Stimulated activated CD4-positive, alpha-beta T cell treated with anti-CD3 and anti-CD28 coated beads, Interleukin-12 subunit alpha, Interleukin-12 subunit beta, amount 100 ng/mL, for 48 hours (primary cell): ENCODE measurements around the gene CFAP97D2.
"Not testable (repeated sequence)": the region's sequence is repeated elsewhere in the genome, so short reads cannot be mapped to it uniquely, and the experiment has no call there.

Experiments
- DNase-seq, 3 donors: peaks; one replicate each; pipeline ENCODE4 v3.0.0-alpha.2; 2020; ENCODE audit warnings: low read depth in 2 of 3, low spot score in 1 of 3

Gene CFAP97D2

DNA sequence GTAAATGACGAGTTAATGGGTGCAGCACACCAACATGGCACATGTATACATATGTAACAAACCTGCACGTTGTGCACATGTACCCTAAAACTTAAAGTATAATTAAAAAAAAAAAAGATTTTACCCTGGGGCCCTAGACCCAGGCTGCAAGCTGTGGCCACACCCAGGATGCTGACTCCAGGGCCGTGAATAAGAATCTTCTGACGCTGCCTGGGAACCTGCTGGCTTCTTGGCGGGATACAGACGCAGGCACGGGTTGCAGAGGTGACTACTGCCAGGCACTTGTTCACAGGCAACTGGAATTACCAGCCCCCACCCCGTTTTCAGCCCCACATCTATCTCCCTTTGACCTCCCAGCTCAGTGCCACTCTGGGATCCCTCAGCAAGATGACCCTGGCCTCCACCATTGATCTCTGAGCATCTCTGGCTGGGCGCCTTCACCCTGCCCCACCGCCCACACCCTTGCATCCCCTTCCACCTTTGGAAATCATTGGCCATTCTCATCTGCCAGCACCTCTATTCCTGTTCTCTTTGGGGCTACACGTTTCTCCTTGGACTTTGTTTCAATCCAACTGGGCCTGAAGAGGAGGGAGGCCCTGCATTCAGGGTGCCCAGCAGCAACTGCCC lies 21.1 kb upstream of the CFAP97D2 start:
- no peak for DNase-seq

DNA sequence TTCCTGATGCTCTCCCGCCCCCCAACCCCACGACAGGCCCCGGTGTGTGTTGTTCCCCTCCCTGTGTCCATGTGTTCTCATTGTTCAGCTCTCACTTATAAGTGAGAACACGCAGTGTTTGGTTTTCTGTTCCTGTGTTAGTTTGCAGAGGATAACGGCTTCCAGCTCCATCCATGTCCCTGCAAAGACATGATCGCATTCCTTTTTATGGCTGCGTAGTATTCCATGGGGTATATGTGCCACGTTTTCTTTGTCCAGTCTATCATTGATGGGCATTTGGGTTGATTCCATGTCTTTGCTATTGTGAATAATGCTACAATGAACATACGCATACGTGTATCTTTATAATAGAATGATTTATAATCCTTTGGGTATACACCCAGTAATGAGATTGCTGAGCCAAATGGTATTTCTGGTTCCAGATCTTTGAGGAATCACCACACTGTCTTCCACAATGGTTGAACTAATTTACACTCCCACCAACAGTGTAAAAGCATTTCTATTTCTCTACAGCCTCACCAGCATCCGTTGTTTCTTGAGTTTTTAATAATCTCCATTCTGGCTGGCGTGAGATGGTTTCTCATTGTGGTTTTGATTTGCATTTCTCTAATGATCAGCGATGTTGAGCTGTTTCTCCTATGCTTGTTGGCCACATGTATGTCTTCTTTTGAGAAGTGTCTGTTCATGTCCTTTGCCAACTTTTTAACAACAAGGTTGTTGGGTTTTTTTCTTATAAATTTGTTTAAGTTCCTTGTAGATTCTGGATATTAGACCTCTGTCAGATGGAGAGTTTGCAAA lies 20.0 kb upstream of the CFAP97D2 start:
- DNase-seq = not testable (repeated sequence)

DNA sequence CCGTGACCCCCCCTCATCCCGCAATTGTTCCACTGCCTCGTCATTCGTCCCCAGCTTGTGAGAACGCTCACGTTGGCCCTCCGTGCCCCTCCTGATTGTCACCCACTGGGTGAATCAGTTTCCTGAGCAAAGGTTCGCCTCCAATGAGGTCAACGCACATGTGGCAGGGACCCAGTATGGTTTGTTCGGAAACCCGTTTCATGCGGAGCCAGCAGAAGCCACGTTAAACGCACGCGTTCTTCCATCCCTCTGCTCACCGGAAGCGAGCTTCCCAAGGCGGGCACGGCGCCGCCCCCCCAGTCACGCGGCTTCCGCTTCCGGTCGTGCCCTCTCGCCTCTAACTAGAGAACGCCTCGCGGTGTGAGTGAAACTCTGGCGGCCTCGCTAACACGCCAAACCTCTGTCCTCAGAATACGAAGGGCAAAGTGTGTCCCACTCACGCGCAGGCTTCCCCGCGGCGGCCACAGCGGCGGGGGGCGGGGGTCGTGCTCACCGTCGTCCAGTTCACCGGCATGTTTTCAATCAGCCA lies 18.0 kb upstream of the CFAP97D2 start:
- no peak for DNase-seq

DNA sequence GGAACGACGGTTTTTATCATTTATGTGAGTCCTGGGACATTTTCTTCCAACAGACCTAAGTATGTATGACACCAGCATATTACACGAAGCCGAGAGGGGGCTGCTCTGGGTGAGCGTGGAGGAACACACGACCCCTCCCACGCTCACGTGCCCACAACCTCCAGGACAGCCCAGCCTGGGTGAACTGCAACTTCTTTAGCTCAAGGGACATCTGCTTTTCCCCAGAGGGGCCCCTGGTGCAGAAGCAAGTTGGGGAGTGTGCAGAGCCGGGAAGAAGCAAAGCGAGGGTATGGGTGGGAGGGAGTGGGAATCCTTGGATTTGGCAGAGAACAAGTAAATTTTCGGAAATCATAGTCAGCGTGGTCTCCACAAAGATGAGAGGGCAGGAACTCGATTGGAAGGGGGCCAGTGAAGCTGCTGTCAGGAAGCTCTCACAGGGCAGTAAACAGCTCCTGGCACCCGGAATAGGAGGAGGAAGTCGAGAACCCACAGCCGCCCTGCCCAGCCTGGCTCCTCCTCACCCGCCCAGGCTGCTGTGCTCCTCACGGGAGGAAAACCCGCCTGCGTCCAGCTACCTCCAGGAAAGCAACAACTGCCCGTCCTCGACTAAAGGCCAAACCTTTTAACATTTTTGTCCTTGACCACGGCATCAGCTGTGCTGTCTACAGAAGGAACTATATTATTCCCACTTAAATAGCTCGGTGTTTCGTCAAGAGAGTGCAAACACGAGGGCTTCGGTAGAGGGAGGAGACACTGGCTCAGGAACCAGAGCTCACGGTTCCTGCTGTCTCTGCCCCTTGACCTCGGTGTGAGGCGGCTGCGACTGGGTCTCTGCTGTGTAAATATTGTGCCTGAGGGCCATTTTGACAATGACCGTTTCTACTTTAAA lies 17.2 kb upstream of the CFAP97D2 start:
- DNase-seq = no peak

DNA sequence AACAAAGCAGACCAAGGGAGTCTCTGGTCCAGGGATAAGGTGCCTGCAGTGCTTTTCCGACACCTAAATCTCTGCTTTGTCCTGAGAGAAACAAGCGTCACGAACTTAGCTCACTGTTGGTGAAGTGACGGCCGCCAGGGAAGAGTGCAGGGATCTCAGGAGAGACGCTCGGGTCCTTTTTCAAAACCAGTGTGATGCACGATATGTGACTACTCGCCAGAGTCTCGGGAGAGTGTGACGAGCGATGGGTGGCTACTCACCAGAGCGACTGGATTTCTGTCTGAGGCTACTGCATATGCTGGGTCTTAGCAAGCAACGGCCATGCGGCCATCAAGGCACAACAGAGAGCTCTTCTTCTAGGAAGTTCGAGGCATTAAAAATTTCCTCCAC lies 16.5 kb upstream of the CFAP97D2 start:
- no peak for DNase-seq

DNA sequence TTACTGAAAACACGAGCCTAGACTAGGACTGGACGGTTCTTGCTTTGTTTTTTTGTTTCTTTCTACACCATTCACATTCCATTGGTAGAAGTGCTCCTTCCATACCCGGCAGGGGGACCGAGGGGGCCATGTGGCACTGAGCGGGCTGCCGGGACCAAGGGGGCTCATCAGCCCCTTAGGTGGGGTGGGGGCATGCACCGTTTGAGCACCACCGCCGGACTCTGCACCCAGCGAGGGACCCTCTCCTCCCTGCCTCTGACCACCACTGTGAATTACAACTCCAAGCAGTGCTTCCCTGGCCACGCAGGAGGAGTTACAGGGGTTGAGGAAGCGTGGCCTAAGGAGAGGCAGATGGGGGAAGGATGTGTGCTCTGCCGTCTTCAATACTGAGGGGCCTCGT lies 15.0 kb upstream of the CFAP97D2 start:
- DNase-seq = no peak

DNA sequence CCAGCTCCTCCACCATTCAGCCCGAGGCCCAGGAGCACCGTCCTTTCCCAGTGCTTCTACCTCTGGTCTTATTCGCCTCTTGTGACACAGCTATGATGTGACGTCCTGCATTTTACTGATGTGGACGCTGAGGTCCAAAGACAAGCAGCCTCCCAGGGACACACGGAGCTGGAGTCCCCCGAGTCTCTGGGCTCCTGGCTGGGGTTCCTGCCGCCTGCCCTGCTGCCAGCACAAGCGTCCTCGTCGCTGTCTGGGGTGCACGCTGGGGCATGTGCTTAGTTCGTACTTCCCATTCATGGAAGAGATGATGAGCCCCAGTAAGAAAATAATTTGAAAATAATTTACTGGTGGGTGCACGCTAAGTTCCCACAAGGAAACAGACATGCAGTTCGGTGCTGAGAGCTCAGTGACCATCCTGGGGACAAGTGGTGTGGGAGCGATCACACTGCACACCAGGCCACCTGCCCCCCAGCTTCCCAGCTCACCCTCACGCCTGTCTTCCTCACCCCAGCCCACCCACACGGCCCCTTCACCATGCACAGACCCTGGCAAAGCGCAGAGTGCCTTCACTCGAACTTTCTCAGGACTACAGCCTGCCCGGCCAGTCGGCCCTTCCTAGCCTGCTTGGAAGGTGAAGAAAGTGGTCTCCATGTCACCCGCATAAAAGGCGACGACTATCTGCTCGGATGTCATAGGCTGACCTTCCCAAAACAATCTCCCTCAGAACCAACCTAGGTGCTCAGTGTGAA lies 14.2 kb upstream of the CFAP97D2 start:
- DNase-seq = no peak

DNA sequence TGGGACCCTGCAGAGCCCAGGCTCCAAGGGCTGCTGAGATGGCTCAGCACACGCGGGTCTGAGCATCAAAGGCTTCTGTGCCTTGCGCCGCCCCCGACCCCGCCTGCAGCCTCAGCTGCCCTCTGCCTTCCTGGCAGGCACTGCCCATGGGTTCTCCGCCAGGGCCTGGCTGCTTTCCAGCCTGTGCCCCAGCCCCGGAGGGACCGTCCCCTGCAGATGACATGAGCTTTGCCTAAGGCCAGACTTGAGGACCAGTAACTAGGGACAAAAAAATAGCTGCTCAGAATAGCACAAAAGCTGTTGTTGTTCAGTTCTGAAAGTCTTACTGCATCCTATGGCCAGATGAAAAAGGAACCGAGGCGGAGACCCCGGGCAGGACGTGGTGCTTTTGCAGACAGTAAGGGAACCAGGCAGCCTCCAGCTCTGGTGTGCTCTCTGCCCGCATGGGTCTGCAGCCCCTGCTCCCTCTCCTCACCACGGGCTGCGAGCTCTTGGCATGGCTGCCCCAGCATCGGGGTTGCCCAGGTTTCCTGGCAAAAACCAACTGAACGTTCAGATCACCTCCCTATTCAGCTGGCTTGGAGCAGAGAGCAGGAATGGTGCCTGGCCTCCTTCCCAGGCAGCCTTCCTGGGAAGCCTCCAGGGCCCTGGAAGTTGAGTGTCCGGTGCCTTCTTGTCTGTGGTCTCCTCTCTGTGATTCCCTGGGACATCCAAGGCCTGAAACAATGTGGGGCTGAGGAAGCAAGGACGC lies 12.5 kb upstream of the CFAP97D2 start:
- DNase-seq = no peak

DNA sequence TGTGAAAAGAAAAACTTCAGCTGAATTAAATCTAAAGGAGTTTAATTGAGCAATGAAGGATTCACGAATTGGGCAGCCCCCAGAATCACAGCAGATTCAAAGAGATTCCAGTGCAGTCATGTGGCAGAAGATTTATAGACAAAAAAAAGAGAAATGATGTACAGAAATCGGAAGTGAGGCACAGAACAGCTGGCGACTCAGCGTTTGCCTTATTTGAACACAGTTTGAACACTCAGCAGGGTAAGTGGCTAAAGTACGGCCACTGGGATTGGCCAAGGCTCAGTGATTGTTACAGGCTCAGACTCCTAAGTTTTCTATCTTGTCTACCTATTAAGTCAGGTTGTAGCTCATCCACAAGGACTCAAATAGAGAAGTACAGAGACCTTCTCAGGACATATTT lies 11.6 kb upstream of the CFAP97D2 start:
- DNase-seq = no peak

DNA sequence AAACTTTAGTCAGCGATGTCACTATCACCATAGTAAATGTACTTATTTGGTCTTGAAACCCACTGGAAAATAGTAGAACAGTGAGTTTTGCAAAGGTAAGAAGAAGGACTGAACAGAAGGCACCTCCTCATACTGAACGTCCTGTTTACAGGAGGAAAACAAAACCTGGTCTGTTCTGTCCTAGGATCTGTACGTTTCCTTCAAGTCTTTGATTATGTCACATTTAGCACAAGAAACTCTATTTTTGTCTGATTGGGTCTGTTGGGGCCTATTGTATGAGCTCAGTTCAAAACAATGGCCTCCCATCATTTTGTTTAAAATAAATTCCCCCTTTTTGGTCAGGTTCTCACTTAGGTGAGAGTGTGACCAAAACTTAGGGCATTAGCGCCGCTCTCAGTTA lies 11.2 kb upstream of the CFAP97D2 start:
- no peak for DNase-seq

DNA sequence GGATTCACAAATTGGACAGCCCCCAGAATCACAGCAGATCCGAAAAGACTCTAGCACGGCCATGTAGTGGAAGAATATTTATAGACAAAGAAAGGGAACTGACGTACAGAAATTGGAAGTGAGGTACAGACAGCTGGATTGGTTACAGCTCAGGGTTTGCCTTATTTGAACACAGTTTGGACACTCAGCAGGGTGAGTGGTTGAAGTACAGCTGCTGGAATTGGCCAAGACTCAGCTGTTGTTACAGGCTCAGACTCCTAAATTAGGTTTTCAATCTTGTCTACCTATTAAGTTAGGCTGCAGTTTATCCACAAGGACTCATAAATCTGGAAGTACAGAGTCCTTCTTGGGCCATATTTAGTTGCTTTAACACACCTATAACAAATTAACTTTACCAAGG lies 5.8 kb upstream of the CFAP97D2 start:
- DNase-seq = no peak

DNA sequence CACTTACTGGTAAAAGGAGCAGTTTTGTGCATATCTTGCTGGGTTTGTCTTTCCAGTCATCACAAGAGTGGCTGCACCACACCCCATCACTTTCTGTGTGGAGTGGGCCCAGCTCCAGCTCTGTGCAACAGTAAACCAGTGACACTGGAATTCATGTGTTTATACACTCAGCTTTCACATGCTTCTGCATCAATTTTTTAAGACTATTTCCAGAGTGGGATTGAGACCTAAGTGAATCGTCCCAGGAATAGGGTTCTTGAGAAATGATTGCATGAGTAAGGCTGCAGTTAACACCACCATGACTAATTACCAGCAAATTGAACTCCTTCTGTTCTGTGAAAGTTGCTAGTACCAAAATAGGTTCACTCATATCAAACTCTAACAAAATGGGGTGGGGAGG lies 5.3 kb upstream of the CFAP97D2 start:
- DNase-seq = no peak

DNA sequence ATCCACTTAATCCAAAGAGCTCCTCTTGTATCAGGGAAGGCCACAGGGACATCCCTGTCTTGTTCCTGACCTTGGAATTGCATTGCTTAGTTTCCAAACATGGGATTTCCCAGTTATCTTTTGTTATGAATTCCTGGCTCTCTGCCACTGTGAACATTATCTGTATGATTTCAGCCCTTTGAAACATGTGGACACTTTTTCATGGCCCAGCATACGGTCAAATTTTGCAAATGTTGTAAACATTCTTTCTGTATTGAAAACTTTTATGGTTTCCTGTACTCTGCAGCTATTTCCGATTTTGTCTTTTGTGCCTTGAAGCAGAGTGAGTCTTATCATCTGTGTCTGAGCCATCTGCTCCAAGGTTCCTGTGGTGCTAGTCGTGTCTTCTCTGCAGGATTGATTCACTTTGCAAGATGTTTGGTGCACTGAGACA lies 4.5 kb upstream of the CFAP97D2 start:
- no peak for DNase-seq

DNA sequence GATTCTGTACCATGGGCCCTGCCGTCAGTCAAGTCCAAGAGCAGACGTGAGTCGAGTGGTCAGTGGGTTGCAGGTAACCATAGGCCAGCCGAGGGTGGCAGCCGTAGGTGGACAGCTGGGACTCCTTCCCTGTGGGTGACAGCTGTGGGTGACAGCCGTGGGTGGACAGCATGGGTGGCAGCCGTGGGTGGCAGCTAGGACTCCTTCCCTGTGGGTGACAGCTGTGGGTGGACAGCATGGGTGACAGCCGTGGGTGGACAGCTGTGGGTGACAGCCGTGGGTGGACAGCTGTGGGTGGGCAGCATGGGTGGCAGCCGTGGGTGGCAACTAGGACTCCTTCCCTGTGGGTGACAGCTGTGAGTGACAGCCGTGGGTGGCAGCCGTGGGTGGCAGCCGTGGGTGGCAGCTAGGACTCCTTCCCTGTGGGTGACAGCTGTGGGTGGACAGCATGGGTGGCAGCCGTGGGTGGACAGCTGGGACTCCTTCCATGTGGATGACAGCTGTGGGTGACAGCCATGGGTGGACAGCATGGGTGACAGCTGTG lies 2.6 kb upstream of the CFAP97D2 start:
- not testable (repeated sequence) for DNase-seq

DNA sequence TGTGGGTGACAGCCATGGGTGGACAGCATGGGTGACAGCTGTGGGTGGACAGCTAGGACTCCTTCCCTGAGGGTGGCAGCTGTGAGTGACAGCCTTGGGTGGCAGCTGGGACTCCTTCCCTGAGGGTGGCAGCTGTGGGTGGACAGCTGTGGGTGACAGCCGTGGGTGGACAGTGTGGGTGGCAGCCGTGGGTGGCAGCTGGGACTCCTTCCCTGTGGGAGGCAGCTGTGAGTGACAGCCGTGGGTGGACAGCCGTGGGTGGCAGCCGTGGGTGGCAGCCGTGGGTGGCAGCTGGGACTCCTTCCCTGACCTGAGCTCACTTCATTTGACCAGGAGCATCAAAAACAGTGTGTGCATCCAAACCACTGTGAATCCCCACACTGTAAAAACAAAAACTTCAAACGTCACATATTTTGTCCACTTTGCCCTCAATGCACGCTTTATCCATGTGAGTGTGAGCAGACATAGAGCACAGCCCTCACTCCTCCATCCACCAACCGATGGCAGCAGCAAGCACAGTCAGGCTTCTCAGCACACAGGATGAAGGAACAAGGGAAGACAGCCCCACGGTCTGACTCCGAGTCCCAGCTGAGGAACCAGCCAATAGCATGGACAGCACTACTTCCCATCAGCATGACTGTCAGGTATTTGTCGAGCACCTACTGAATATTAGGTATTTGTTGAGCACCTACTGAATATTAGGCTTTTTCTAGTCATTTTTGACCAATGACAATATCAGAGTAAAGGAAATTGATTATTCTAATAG lies 1.6 kb upstream of the CFAP97D2 start:
- no peak for DNase-seq

DNA sequence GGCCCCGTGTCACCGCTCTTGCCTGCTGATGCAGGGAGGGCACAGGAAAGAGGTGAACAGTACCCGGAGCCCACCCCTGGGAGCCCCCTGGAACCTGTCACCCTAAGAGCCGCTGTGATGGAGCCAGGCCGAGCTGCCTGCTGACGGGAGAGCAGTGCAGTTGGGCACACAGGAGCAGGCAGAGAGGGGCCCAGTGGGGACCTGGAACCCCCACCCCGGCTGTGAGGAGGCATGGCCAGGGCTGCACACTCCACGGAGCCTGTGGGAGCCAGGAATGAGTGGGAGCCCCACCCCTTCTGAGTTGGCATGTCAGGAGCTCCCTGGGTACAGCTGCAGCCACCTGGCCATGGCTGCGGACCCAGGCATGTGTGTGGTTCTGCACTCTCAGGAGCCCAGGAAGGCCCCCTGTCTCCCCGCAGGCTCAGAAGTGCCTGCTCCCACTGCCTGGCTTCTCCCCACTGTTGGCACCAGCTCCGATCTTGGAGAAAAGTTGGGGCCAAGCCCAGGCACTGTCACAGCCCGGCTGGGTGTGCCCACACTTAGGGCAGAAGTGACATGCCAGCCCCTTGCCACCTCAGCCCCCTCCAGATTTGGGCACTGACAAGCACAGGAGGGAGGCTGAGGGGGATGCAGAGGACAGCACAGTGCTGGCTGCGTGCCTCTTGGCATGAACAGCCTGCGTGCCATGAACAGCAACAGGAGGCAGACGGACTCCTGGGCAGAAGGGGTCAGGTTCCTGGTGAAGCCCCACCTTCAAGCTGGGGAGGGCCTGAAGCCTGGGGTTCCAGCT lies 6.3 kb downstream of the CFAP97D2 start:
- no peak for DNase-seq

DNA sequence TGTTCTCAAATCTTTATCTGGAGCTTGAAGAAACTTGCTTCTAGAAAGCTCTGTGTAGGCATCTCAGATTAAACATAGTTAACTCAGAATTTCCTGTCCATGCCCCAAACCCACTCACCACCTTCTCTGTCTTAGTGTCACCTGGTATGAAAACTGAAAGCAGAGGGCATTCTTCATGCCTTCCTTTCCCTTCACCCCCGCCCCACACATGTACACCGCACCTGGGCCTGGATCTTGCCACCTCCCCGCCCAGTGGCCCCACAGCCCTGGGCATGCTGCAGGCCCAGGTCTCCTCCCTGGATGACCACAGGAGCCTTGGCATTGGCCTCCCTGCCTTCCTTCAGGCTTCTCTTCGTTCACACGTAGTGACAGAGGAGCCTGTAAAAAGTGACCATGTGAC lies 15.8 kb downstream of the CFAP97D2 start:
- DNase-seq = no peak

DNA sequence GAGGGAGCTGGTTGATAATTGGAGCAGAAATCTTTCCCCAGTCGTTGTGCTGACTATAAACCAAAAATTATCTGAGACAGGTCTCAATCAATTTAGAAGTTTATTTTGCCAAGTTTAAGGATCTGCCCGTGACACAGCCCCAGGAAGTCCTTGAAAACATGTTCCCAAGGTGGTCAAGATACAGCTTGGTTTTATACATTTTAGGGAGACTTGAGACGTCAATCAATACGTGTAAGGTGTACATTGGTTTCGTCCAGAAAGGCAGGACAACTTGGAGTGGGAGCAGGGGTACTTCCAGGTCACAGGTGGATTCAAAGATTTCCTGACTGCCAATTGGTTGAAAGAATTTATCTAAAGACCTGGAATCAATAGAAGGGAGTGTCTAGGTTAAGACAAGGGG lies 17.6 kb downstream of the CFAP97D2 start:
- no peak for DNase-seq
